ENCODE measurements around the gene RNF168.
A peak's percentile ranks its signal among the peaks of the same experiment; 100 is the strongest.
"Not testable (repeated sequence)": the region's sequence is repeated elsewhere in the genome, so short reads cannot be mapped to it uniquely, and the experiment has no call there.

RNF168 gene

GRCh38 chr3:196503196-196504076 lies at the start of gene RNF168:
TSS of gene RNF168 (minus strand) at chr3:196503768. CDS start at chr3:196503173, 595 bp downstream.
- peak; percentile 99 to 100 for DNase-seq (ENCODE audit: low read depth in 1 of 2, low spot score in 1 of 2)
- TF ChIP-seq JUND (IDR thresholded peaks at IDR 0.05; ENCODE audit: low read depth) = no peak
- in situ Hi-C loops (cut with HindIII; ENCODE audit: low pct_unique_long_range_greater_than_20kb, low sequenced_read_pairs) = no loop called here

GRCh38 chr3:196552253-196552652 lies 48.7 kb upstream of the RNF168 start:
- no peak for TF ChIP-seq JUND (IDR thresholded peaks at IDR 0.05; ENCODE audit: low read depth)

GRCh38 chr3:196550172-196550571 lies 46.6 kb upstream of the RNF168 start:
- in situ Hi-C loops (cut with HindIII; ENCODE audit: low pct_unique_long_range_greater_than_20kb, low sequenced_read_pairs); DNase-seq (ENCODE audit: low read depth in 1 of 2, low spot score in 1 of 2): not testable (repeated sequence)

More at GRCh38 chr3:196552253-196552652, 48.7 kb upstream of the RNF168 start:
- no peak for DNase-seq (ENCODE audit: low read depth in 1 of 2, low spot score in 1 of 2)
- in situ Hi-C loops (cut with HindIII; ENCODE audit: low pct_unique_long_range_greater_than_20kb, low sequenced_read_pairs) = no loop called here

GRCh38 chr3:196549312-196549711 lies 45.7 kb upstream of the RNF168 start:
- in situ Hi-C loops (cut with HindIII; ENCODE audit: low pct_unique_long_range_greater_than_20kb, low sequenced_read_pairs); DNase-seq (ENCODE audit: low read depth in 1 of 2, low spot score in 1 of 2): not testable (repeated sequence)

GRCh38 chr3:196547067-196547466 lies 43.5 kb upstream of the RNF168 start:
- DNase-seq (ENCODE audit: low read depth in 1 of 2, low spot score in 1 of 2) = peak in 1 of 2 experiments; percentile 47
- TF ChIP-seq JUND (IDR thresholded peaks at IDR 0.05; ENCODE audit: low read depth) = no peak
- in situ Hi-C loops (cut with HindIII; ENCODE audit: low pct_unique_long_range_greater_than_20kb, low sequenced_read_pairs) = no loop called here

- in situ Hi-C loops (cut with HindIII; ENCODE audit: low pct_unique_long_range_greater_than_20kb, low sequenced_read_pairs) = no loop called here
- no peak for TF ChIP-seq JUND (IDR thresholded peaks at IDR 0.05; ENCODE audit: low read depth)
- DNase-seq (ENCODE audit: low read depth in 1 of 2, low spot score in 1 of 2) = peak in 1 of 2 experiments; percentile 94
Measured at GRCh38 chr3:196546537-196546936, 43.0 kb upstream of the RNF168 start.

- in situ Hi-C loops (cut with HindIII; ENCODE audit: low pct_unique_long_range_greater_than_20kb, low sequenced_read_pairs) = no loop called here
- no peak for DNase-seq (ENCODE audit: low read depth in 1 of 2, low spot score in 1 of 2)
- no peak for TF ChIP-seq JUND (IDR thresholded peaks at IDR 0.05; ENCODE audit: low read depth)
Measured at GRCh38 chr3:196544491-196544992, 41.0 kb upstream of the RNF168 start.

GRCh38 chr3:196541684-196542445 lies 38.3 kb upstream of the RNF168 start:
- in situ Hi-C loops (cut with HindIII; ENCODE audit: low pct_unique_long_range_greater_than_20kb, low sequenced_read_pairs) = no loop called here
- peak; percentile 48 to 94 for DNase-seq (ENCODE audit: low read depth in 1 of 2, low spot score in 1 of 2)
- TF ChIP-seq JUND (IDR thresholded peaks at IDR 0.05; ENCODE audit: low read depth) = no peak

GRCh38 chr3:196537319-196537984 lies 33.9 kb upstream of the RNF168 start:
- DNase-seq (ENCODE audit: low read depth in 1 of 2, low spot score in 1 of 2) = peak; percentile 73 to 77
- TF ChIP-seq JUND (IDR thresholded peaks at IDR 0.05; ENCODE audit: low read depth) = no peak
- in situ Hi-C loops (cut with HindIII; ENCODE audit: low pct_unique_long_range_greater_than_20kb, low sequenced_read_pairs) = no loop called here

- TF ChIP-seq JUND (IDR thresholded peaks at IDR 0.05; ENCODE audit: low read depth) = no peak
- no peak for DNase-seq (ENCODE audit: low read depth in 1 of 2, low spot score in 1 of 2)
- in situ Hi-C loops (cut with HindIII; ENCODE audit: low pct_unique_long_range_greater_than_20kb, low sequenced_read_pairs) = no loop called here
Measured at GRCh38 chr3:196533260-196533681, 29.7 kb upstream of the RNF168 start.

GRCh38 chr3:196531418-196531817 lies 27.9 kb upstream of the RNF168 start:
- in situ Hi-C loops (cut with HindIII; ENCODE audit: low pct_unique_long_range_greater_than_20kb, low sequenced_read_pairs) = no loop called here
- TF ChIP-seq JUND (IDR thresholded peaks at IDR 0.05; ENCODE audit: low read depth) = no peak
- no peak for DNase-seq (ENCODE audit: low read depth in 1 of 2, low spot score in 1 of 2)

- no peak for TF ChIP-seq JUND (IDR thresholded peaks at IDR 0.05; ENCODE audit: low read depth)
- peak; percentile 87 to 96 for DNase-seq (ENCODE audit: low read depth in 1 of 2, low spot score in 1 of 2)
- in situ Hi-C loops (cut with HindIII; ENCODE audit: low pct_unique_long_range_greater_than_20kb, low sequenced_read_pairs) = no loop called here
Measured at GRCh38 chr3:196528639-196529233, 25.2 kb upstream of the RNF168 start.

Measured in T47D (cell line).